ENCODE results near the gene LPP.

- no peak for TF ChIP-seq EP300 (IDR thresholded peaks at IDR 0.05; ENCODE audit: low read depth)
- TF ChIP-seq POLR2AphosphoS5 (IDR thresholded peaks at IDR 0.05) = no peak
- TF ChIP-seq, protein P1, sequence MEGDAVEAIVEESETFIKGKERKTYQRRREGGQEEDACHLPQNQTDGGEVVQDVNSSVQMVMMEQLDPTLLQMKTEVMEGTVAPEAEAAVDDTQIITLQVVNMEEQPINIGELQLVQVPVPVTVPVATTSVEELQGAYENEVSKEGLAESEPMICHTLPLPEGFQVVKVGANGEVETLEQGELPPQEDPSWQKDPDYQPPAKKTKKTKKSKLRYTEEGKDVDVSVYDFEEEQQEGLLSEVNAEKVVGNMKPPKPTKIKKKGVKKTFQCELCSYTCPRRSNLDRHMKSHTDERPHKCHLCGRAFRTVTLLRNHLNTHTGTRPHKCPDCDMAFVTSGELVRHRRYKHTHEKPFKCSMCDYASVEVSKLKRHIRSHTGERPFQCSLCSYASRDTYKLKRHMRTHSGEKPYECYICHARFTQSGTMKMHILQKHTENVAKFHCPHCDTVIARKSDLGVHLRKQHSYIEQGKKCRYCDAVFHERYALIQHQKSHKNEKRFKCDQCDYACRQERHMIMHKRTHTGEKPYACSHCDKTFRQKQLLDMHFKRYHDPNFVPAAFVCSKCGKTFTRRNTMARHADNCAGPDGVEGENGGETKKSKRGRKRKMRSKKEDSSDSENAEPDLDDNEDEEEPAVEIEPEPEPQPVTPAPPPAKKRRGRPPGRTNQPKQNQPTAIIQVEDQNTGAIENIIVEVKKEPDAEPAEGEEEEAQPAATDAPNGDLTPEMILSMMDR (IDR thresholded peaks at IDR 0.05) = no peak
Measured at GRCh38 chr3:188370081-188370830, 216.3 kb downstream of the LPP start.
